Astrocyte of the cerebellum (primary cell): Measurements from ENCODE around the gene STIP1.
A peak's percentile ranks its signal among the peaks of the same experiment; 100 is the strongest.

ENCODE experiments used
- DNase-seq: peaks from one replicate; pipeline ENCODE4 v3.0.0-alpha.2; 2011; ENCODE audit warnings: low read depth
- H3K4me3 ChIP-seq: 2 replicates; pipeline ENCODE4 v1.5.1; 2011; ENCODE audit warnings: mild to moderate bottlenecking, low read depth, low read length, moderate library complexity
- in situ Hi-C: cut with HindIII; loops from 2 replicates; pipeline ENCODE4 v1.10.0; 2017; ENCODE audit warnings: low sequenced_read_pairs
- TF ChIP-seq, protein P1 (sequence below): IDR thresholded peaks from 2 replicates; pipeline ENCODE4 v1.5.1; 2012; ENCODE audit warnings: low read length, low read depth, moderate library complexity, mild to moderate bottlenecking; ENCODE audit errors: missing control alignments

STIP1 gene

DNA sequence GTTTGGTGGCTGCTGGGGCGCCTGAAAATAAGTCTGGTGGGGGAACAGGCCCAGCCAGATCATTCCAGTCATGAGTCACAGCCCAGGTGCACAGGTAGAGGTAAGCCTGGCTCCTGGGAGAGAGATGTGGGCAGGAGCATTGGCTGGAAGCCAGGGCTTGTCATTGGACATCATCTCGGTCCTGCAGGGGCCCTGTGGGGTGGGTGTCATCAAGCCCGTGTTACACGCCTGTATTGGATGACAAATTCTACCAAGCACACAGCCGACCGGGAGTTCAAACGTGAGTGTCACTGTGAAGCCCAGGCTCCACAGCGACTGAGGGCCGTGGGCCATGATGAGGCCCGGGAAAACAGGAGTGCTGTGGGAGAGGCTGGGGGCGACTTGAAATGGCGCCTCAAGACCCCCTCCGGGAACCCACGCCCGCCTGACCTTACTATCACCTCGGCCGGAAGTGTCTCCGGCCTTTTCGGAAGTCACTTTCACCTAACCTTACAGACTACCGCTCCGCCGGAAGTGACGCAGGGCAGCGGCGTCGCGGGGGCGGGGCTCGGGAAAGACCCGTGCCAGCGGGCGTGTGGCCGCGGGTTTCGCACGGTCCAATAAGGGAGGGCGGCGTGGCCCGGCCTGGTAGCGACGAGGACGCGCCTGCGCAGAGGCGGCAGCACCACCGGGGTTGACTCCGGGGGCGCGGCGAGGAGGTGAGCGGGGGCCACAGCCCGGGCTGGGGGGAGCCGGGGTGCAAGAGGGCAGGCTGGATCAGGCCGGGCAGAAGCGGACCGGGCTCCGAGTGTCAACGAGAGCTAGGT, 54.7 kb downstream of the STIP1 start, which contains the start of gene FKBP2:
TSS of gene FKBP2 (plus strand) at position 661 of the 806 bp plus-strand sequence. CDS start 1,293 bp downstream, outside the sequence.
- TF ChIP-seq, protein P1, sequence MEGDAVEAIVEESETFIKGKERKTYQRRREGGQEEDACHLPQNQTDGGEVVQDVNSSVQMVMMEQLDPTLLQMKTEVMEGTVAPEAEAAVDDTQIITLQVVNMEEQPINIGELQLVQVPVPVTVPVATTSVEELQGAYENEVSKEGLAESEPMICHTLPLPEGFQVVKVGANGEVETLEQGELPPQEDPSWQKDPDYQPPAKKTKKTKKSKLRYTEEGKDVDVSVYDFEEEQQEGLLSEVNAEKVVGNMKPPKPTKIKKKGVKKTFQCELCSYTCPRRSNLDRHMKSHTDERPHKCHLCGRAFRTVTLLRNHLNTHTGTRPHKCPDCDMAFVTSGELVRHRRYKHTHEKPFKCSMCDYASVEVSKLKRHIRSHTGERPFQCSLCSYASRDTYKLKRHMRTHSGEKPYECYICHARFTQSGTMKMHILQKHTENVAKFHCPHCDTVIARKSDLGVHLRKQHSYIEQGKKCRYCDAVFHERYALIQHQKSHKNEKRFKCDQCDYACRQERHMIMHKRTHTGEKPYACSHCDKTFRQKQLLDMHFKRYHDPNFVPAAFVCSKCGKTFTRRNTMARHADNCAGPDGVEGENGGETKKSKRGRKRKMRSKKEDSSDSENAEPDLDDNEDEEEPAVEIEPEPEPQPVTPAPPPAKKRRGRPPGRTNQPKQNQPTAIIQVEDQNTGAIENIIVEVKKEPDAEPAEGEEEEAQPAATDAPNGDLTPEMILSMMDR, result no peak
- H3K4me3 ChIP-seq, result peak within 1 kb of the TSS; percentile 92
- peak; percentile 92 for DNase-seq
- in situ Hi-C loops, result no loop called here

DNA sequence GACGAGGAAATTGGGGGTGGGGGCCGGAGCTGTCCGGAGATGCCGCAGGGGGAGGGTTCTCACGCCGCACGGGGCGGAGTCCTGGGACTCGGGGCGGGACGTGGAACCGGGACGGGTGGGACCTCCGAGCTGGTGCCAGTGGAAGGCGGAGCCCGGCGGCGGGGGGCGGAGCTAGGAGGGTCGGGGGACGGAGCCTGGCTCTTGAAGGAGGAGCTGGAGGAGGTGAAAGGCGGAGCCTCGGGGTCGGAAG, 55.2 kb downstream of the STIP1 start:
- in situ Hi-C loops, result no loop called here
- peak overlapping the region; percentile 92 for H3K4me3 ChIP-seq
- DNase-seq, result peak; percentile 97
- TF ChIP-seq, protein P1, result no peak

DNA sequence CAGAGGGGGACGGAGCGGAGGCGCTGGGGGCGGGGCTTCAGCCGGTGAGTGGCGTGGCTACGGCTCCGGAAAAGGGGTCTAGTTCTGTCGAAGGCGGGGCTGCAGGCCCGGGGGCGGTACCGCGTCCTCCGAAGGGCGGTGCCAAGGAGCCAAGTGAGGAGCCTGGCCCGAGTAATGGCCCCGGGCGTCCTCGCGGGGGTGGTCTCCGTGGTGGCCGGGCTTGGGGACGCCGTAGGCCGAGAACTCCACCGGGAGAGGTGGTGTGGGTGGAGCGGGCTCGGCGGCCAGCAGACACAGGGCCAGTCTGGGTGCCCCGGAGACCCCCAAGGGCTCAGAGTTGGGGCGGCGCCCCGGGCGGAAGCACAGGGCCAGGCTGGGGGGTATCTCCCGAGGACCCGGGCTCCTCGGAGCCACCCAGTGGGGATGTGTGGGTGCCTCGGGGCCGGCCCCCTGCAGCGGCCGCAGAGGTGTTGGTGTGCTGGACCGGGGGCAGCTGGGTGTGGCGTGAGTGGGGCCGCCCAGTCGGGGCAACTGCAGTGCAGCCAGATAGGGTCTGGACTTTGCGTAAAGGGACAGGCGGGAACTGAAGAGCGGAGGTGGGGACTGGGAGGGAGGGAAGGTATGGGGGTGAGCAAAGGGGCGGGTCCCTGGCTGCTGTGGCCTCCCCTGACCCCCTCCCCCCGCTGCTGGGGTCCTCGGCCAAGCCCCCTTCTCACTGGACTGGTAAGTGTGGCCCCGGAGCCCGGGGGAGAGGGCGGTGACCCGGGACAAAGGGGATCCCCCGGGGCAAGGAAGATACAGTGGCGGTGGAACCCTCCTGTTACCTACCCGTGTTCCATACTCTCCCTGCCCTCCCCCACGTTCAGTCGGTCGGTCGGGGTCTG, 55.8 kb downstream of the STIP1 start:
- in situ Hi-C loops, result no loop called here
- H3K4me3 ChIP-seq, result peak overlapping the region; percentile 92
- TF ChIP-seq, protein P1, result no peak
- no peak for DNase-seq

DNA sequence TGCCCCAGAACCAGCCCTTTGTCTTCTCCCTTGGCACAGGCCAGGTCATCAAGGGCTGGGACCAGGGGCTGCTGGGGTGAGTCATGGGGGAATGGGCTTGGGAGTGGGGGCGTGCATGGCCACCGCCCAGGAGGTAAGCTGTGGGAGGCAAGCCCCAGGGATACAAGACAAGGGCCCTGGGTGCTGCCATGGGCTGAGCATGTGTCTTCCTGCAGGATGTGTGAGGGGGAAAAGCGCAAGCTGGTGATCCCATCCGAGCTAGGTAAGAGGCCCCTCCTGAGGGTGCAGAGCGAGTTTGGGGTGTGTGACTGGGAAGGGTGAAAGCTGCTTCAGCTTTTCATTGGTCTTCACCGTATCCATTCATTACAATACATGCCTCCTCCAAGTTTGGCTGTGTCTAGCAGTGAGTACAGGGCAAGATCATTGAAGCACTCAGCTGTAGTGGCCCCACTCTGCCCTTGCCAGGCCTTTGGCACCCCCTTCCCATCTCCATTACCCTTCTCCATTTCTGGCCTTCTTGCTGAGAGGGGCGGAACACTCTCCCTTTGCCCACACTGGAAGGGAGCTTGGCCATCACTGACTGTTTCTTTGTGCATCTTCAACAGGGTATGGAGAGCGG, 57.4 kb downstream of the STIP1 start:
- in situ Hi-C loops, result no loop called here
- DNase-seq, result no peak

DNA sequence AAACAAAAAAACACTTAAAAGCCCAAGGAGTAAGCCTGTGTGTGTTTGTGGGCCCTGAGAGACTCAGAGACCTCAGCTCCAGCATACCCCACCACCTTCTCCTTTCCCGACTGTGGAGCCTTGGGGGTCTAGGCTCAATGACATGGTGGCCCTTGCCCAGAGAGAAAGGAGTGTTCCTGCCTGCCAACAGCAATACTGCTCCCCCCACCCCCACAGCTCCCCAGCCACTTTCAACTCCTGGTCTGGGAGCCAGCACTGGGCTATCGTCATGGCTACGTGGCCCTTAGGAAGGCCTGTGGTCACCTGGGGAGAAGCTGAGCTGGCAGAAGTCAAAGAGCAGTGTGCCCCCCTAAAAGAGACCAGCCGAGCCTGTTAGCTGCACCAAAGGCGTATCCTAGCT, 58.1 kb downstream of the STIP1 start:
- in situ Hi-C loops, result no loop called here
- TF ChIP-seq, protein P1, result no peak
- DNase-seq, result no peak
- no peak overlapping the region for H3K4me3 ChIP-seq

More for the DNA sequence above, 57.4 kb downstream of the STIP1 start:
- H3K4me3 ChIP-seq, result no peak overlapping the region
- TF ChIP-seq, protein P1, result no peak

DNA sequence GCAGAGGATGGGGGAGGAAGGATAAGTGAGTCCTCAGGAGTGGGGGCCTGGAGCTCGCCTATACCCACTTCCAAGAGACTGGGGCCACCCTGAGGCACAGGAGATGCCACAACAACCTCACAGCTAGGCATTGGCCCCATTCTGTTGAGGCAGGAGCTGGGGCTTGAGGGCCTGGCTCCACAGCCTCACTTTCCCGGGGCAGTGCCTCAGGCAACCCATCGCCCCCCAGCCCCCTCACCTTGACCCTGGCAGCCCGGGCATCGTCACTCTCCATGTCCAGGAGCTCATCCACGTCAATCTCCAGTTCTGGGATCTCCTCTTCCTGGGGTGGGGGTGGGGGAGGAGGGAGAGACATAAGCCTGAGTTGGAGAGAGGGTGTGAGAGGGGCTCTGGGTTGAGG, 59.0 kb downstream of the STIP1 start:
- H3K4me3 ChIP-seq, result peak overlapping the region; percentile 71
- no peak for DNase-seq
- in situ Hi-C loops, result no loop called here
- TF ChIP-seq, protein P1, result no peak
